Measurements from ENCODE around the gene CD180.

DNA sequence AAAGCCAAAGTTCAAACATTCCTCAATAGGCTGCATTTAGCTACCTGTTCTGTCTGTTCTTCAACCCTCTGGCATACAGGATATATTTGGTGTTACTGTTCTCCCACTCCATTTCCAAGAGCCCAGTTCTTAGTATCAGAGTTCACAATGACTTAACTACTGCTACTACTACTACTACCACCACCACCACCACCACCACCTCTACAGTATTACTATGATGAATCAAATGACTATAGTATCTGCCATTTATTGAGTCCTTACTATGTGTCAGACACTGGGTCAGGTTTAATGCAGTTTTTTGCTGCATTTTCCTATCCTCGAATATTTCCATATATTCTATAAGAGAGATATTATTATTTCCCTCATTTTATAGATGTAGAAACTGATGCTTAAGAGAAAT lies 937 bp upstream of the CD180 start:
- TF ChIP-seq, protein P1, sequence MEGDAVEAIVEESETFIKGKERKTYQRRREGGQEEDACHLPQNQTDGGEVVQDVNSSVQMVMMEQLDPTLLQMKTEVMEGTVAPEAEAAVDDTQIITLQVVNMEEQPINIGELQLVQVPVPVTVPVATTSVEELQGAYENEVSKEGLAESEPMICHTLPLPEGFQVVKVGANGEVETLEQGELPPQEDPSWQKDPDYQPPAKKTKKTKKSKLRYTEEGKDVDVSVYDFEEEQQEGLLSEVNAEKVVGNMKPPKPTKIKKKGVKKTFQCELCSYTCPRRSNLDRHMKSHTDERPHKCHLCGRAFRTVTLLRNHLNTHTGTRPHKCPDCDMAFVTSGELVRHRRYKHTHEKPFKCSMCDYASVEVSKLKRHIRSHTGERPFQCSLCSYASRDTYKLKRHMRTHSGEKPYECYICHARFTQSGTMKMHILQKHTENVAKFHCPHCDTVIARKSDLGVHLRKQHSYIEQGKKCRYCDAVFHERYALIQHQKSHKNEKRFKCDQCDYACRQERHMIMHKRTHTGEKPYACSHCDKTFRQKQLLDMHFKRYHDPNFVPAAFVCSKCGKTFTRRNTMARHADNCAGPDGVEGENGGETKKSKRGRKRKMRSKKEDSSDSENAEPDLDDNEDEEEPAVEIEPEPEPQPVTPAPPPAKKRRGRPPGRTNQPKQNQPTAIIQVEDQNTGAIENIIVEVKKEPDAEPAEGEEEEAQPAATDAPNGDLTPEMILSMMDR (IDR thresholded peaks at IDR 0.05 in 4 of 5, conservative IDR thresholded peaks at IDR 0.05 in 1 of 5): no peak
- TF ChIP-seq POLR2A (IDR thresholded peaks at IDR 0.05): no peak

Measured in gastrocnemius medialis (tissue), 4 donors.